ENCODE data around the gene ZNF493.

ZNF493 gene

GRCh38 chr19:21463449-21464105 is 66.6 kb downstream of the ZNF493 start:
- peak; percentile 78 for DNase-seq

GRCh38 chr19:21466627-21467026 is 69.7 kb downstream of the ZNF493 start:
- no peak for DNase-seq

- DNase-seq, result no peak
These were observed 71.9 kb downstream of the ZNF493 start for GRCh38 chr19:21468791-21469190.

GRCh38 chr19:21472507-21472906 is 75.6 kb downstream of the ZNF493 start:
- no peak for DNase-seq

- DNase-seq, result peak; percentile 35
These were observed 77.8 kb downstream of the ZNF493 start for GRCh38 chr19:21474671-21475181.

Measured in NCI-H510A treated with DMSO at 0.1 percent for 48 hours (cell line).